GM21447 (cell line): Measurements from ENCODE around the gene KIF26B.

ENCODE experiments used
- ATAC-seq: cut with Tn5 transposase; IDR thresholded peaks from one replicate; pipeline ENCODE4 v1.9.1; 2021; ENCODE audit not compliant: unreplicated experiment

The KIF26B gene

GRCh38 chr1:245205864-245206263 is 51.1 kb downstream of the KIF26B start:
- ATAC-seq: no peak

- ATAC-seq: no peak
Observed at GRCh38 chr1:245207056-245207638, 52.4 kb downstream of the KIF26B start.

- no peak for ATAC-seq
Observed at GRCh38 chr1:245207801-245208200, 53.0 kb downstream of the KIF26B start.

- ATAC-seq: no peak
Observed at GRCh38 chr1:245209658-245210435, 55.1 kb downstream of the KIF26B start.

GRCh38 chr1:245211035-245211749 is 56.4 kb downstream of the KIF26B start:
- ATAC-seq: no peak

GRCh38 chr1:245211761-245212160 is 57.0 kb downstream of the KIF26B start:
- no peak for ATAC-seq

GRCh38 chr1:245212221-245212710 is 57.5 kb downstream of the KIF26B start:
- no peak for ATAC-seq

- ATAC-seq: no peak
Observed at GRCh38 chr1:245213066-245213831, 58.5 kb downstream of the KIF26B start.

DNA sequence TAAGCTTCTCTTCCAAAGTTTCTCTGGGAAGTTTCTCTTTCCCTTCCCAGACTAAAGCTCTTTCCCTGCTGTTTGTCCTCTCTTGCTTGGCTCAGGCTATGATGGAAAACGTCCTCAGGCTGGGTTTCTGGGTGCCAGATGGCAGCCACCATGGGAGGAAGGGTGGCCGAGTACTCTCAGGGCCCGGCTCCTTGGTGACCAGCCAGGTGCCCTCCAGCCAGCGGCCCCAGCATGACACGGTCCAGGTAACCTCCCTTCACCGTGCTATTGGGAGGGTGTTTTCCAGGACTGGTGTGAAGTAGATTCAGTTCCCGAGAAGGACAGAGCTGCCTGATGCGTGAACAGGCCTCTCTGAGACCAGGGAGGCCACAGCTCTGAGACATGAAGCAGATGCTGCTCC is 60.3 kb downstream of the KIF26B start:
- no peak for ATAC-seq

GRCh38 chr1:245216366-245217115 is 61.8 kb downstream of the KIF26B start:
- ATAC-seq: no peak

GRCh38 chr1:245217853-245218608 is 63.2 kb downstream of the KIF26B start:
- no peak for ATAC-seq

GRCh38 chr1:245220381-245220985 is 65.7 kb downstream of the KIF26B start:
- no peak for ATAC-seq

GRCh38 chr1:245221805-245222204 is 67.0 kb downstream of the KIF26B start:
- ATAC-seq: no peak

DNA sequence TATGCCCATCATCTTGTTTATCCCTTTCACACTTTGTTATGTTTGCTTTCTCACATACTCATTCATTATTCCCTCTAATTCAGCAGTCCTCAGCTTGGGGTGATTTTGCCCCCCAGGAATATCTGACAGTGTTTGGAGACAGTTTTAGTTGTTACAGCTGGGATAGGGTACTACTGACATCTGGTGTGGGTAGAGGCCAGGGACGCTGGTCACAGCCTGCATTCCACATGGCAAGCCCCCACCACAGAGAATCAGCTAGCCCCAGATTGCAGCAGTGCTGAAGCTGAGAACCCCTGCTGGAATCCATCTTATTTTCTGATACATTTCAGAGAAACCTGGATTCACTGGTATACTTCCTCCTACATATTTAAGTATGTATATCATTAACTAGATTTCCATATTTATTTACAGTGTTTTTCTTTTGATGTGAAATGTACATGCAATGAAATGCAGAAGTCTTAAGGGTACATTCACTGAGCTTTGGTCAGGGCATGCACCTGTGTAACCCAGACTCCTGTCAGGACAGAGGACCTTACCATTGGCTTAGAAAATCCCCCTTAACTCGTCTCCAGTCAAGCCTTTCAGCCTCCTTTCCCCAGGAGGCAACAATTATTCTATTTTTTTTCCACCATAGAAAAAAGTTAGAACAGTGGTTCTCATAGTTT is 68.3 kb downstream of the KIF26B start:
- no peak for ATAC-seq

- no peak for ATAC-seq
Observed at GRCh38 chr1:245225322-245226202, 70.8 kb downstream of the KIF26B start.

DNA sequence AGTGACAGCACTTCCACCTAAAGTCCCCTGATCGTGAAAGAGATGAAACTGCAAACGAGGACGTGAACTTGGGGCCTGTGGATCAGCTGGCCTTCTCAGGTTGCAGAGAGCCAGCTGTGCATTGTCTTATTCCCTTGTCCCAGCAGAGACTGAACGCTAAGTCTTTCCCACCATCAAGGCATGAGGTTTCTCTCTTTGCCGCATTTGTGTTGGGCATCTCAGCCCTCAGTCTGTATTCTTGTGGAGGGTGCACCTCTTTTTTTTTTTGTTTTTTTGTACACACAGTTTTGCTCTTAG is 71.4 kb downstream of the KIF26B start:
- no peak for ATAC-seq

DNA sequence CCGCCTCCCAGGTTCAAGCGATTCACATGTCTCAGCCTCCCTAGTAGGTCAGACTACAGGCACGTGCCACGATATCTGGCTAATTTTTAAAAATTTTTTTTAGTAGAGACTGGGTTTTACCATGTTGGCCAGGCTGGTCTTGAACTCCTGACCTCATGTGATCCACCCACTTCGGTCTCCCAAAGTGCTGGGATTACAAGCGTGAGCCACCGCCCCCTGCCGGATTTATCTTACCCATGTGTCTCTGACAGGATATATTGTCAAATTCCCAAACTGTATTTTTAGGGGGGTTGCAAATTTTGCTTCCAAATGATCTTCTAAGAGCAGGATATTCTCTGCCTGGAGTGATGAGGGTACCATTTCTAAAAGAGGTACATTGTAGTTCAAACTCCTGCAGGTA is 74.3 kb downstream of the KIF26B start:
- ATAC-seq: no peak

- no peak for ATAC-seq
Observed at GRCh38 chr1:245232931-245233330, 78.1 kb downstream of the KIF26B start.
